ENCODE measurements around the gene MRPL52.
"Not testable (repeated sequence)": the region's sequence is repeated elsewhere in the genome, so short reads cannot be mapped to it uniquely, and the experiment has no call there.

MRPL52 gene

DNA sequence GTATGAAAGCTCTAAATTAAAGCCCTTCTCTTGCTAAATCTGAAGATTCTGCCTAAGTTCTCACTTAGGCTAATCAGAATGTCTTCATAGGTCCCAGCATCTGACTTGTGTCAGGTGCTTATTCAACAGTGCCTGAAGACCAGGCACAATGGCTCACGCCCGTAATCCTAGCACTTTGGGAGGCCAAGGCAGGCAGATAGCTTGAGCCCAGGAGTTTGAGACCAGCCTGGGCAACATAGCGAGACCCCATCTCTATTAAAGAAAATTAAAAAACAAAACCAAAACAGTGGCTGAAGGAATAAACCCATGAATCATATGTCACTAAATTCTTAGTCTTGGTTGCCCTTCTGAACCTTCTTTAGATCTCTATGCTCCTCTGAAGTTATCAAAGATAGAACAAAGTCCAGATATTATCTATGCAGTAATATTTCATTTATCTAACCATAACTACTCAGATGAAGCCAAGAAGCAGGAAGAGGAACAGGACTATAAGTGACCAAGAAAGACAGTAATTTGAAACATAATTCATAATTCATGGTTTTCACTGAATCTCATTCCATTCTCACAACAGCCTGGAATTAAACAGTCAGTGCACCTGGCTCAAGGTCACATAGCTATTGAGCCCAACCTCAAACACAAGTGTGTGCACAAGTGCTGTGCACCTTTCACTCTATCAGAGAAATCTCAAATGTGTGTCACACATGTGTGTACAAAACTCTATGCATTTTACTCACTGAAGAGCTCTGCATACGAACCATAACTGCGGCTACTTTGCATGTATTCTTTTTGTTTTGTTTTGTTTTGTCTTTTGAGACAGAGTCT is 21.1 kb upstream of the MRPL52 start:
- no peak for DNase-seq (ENCODE audit: low read depth in 2 of 2)

DNA sequence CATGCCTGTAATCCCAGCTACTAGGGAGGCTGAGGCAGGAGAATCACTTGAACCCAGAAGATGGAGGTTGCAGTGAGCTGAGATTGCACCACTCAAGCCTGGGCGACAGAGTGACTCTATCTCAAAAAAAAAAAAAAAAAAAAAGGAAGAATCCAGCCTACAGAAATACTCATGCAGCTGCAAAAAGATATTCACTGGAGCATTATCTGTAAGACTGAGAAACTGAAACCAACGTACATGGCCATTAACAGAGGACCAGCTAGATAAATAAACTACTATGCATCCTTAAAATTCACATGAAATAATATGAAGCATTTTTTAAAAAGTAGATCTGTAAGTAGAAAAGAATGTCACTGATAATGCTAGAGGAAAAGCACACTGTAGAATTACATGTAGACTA is 18.0 kb upstream of the MRPL52 start:
- DNase-seq (ENCODE audit: low read depth in 2 of 2), result no peak

DNA sequence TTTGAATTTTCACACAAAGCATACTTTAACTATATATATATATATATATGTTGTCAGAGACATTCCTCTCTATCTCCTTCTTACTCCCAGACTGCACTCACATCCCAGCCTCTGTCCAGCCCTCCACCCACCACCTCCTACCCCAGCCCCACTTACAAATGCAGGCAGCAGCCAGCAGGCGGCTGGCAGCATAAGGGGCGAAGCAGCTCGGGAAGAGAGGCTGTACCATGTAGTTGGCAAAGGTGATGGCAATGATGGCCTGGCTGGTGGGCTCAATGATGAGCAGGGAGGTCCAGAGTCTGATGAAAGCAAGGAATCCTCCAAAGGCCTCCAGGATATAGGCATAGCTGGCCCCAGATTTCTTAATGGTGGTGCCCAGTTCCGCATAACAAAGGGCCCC is 16.9 kb upstream of the MRPL52 start:
- DNase-seq (ENCODE audit: low read depth in 2 of 2), result no peak

DNA sequence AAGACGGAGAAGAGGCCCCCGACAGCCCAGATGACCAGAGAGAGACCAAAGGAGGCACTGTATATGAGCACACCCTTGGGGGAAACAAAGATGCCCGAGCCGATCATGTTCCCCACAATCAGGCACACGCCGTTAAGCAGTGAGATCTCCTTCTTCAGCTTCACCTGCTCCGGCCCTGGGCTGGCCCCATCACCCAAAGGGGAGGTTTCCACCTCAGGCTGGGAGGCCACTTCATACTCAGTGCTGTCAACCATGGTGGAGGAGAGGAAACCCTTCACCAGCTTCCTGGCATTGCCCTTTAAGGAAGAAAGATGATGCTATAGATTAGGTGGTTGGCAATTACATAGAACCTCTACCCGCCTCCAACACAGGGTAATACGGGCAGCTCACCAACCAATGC is 16.5 kb upstream of the MRPL52 start:
- DNase-seq (ENCODE audit: low read depth in 2 of 2), result no peak

DNA sequence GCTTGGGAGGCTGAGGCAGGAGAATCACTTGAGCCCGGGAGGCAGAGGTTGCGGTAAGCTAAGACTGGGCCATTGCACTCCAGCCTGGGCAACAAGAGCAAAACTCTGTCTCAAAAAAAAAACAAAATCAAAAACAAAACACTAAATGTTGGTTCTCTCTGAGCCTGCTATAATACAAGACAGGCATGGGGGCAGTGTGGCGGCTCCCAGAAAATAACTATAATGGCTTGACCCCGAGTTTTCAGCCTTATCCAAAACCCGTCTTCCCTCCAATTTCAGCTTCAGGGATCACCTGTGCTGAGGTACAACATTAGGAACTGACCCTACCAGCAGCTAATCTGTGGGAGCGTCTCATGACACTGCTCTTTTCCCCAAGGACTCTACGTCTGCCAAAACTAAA is 15.3 kb upstream of the MRPL52 start:
- no peak for DNase-seq (ENCODE audit: low read depth in 2 of 2)

DNA sequence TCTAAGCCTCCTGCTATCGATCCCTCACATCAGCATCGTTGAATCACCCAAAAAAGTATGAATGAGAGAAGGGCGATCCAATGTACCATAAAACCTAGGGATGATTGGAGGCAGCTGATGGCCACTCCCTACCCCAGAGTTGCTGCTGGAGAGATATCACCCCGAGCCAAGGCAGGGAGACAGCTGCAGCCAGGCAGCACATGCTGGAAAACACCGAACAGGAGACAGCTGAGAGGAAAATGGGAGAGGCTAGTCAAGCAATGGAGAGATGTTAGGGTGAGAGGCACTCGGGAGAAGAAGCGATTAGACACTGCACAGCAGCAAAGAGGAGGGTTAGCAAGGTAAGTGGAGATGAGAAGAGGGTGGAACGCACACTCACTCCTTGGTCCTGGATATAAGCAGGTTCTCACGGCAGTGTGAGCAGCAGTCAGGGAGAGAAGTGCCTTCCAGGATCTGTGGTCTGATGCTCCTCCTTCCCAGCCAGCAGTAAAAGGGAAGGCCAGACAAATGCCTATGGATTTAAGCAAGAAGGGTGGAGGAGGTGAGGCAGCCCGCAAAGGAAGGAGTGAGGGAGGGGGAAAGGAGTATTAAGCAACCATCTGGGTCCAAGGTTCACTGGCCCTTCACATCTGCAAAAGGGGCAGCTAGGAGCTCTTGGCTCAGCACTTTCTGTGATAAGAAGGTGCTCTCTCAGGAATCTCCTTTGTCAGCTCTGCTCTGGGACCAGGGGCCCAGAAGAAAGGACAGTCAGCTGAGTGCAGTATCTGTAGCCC is 14.6 kb upstream of the MRPL52 start, which contains the start of gene SLC7A7:
TSS of gene SLC7A7 (minus strand) at position 495 of the 773 bp plus-strand sequence. CDS start 2,037 bp downstream, outside the sequence.
- DNase-seq (ENCODE audit: low read depth in 2 of 2), result no peak

DNA sequence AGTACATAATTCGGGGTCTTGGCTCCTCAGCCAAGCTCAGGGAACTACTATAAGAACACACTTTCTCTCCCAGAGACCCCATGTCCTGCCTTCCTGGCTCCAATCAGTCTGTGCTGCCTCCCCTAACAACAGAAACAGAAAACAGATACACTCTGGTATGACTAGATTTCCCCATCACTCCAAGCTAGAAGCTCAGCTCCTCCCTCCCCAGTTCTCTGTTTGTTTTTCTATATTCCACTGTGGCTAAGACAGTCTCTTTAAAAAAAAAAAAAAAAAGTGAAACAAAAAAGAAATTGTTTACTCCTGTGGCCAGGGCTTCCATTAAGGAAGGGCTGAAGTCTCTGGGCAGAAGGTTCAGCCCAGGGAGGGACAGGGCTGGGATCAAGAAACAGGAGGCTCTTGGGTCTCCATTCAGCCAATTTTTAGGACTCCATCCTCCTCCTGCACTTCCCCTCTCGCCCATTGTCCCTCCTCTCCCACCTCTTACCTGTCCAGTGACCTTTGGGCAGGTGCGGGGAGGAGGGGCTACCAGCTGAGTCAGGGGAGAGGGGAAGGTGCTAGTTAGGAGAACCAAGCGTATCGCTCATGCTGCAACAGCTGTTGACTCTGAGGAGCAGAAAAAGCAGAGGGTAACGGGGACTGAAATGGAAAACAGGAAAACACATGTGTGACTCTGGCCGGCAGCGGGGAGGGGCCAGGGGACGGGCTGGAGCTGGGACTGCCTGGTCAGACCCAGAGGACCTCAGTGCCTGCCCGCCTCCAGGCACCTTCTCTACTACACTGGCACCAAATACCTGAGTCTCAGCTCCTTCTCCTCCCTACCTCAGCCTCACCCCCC is 10.3 kb upstream of the MRPL52 start:
- DNase-seq (ENCODE audit: low read depth in 2 of 2), result no peak

DNA sequence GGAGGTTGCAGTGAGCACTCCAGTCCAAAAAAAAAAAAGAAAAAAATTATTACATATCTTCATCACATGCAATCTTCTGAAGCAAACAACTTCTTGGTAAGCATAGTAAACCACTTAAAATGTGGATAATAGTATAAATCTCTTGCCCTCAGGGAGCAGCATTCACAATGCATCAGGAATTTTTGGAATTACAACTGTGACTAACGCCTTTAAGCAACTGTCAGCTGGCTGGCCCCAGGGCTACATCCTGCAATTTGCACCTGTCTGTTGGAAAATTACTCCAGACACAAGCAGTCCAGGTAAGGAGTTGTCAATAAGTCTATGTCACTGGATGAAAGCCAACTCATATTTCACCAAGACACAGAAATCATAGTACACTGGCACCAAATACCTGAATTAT is 9.0 kb upstream of the MRPL52 start:
- no peak for DNase-seq (ENCODE audit: low read depth in 2 of 2)

DNA sequence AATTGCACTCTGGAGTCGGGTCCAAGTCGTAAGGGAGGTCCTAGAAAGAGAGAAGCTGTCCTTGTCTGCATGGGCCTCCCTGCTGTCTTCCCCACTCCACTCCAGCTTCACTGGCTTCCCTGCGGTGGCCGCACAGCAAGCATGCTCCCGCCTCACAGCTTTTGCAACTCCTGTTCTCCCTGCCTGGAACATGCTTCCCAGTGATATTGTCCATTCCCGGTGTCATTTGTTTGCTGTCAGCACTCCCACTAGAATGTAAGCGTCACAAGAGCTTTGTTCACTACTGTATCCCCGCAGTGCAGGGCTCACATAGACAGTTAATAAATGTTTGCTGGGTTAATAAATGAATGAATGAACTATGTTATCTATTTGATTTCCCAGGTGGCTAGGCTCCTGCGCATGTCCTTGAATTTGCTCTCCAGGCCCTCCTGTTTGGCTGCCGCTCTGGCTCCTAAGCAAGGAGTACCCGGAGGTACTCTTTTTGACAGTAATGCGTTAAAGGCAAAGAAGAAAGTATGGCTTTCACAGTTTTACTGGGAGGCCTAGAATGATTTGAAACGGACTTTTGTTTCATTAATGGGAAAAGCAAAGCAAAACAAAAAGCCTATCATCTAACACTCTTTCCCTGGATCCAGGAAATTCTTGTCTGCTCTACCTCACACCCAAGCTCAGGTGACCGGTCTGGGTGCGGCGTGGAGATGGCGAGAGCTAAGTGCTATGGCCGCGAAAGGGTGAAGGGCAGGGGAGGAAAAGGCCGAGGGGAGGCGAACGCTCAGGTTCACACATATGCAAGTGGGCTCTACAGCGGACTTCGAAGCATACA is 8.3 kb upstream of the MRPL52 start:
- DNase-seq (ENCODE audit: low read depth in 2 of 2), result no peak

DNA sequence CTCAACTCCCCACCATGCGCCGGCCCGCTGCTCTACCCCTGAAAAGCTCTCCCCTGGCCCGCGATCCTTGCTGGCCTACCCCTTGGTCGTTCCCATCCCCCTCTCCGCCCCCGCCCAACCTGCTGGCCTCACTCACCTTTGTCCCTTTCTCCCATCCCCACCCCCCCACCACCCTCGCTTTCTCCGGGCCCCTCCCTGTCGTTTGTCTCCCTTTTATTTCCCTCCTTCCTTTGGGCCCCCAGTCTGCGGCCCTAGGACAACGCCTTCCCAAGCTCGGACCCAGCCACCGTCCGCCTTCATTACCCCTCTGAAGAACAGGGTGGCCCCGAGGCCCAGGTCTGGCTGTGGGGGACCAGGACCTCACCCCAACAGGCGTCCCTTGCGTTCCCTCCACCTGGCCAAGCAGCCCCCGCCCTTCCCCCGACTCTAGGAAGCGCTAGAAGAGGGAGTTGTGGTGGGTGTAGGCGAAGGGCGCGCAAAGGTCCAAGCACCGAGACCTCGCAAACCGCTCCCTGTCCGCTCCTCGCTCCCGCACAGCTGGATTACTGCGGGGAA is 7.6 kb upstream of the MRPL52 start:
- DNase-seq (ENCODE audit: low read depth in 2 of 2), result no peak

DNA sequence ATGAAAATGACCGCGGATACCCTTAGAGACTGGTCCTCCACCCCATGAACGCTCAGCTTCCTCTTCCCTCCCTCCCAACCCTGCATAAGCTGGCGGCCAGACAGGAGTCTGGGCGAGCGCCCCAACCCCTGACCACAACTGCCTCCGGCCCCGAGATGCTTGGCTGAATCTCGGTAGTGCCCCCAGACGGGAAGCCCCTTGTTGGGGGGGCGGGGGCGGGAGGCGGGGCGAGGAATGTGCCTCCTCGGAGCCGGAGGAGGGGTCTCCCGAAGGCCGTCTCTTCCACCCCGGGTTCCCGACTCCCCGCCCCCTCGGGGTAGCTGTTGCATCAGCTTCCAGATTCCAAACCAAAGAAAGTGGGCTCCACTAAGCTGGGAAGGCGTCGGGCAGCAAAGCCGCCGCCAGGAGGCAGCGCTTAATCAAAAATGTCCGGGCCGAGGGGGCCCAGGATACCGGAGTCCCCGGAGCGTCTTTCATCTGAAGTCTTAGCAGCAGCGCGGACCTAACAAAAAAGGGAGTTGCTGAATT is 7.1 kb upstream of the MRPL52 start:
- peak; percentile 36 to 60 for DNase-seq (ENCODE audit: low read depth in 2 of 2)

DNA sequence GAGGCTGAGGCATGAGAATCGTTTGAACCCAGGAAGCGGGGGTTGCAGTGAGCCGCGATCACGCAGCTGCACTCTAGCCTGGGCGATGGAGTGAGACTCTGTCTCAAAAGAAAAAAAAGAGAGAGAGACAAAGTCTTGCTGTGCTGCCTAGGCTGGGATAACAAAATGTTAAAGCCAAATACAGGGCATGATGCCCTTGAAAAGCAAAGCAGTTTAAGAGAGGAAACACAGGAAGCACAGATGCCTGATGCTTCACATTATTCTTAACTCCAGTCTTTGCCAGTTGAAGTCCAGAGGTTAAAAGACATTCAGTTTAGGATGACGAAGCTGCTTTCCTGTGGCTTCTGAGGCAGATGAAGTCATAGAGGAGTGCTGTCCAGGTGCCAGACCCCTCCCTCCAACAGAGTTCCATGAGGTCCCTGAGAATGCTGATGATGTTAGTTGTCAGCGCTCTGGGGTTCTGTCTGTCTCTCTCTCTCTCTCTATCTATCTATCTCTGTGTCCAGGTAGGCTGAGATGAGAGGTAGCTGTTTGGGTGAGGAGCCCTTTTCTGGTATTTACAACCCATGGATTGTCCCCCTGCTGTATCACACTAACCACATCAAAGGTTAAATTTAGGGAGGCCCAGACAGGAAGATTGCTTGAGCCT is 4.9 kb upstream of the MRPL52 start:
- no peak for DNase-seq (ENCODE audit: low read depth in 2 of 2)

DNA sequence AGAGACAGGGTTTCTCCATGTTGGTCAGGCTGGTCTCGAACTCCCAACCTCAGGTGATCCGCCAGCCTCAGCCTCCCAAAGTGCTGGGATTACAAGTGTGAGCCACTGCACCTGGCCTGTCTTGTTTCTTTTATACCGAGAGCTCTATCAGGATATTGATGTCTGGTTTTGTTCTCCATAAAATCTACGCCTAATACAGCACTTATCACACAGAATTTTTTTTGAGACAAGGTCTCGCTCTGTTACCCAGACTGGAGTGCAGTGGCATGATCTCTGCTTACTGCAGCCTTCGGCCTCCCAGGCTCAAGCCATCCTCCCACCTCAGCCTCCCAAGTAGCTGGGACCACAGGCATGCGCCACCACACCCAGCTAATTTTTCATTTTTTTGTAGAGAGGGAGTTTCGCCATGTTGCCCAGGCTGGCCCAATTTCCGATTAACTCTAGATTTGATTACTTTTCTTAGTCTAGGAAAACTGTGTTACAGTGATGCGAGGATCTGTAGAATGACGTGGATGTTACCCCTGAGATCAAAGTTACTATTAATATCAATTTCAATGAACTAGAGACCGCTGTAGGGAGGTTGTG is 519 bp upstream of the MRPL52 start:
- DNase-seq (ENCODE audit: low read depth in 2 of 2), result not testable (repeated sequence)

DNA sequence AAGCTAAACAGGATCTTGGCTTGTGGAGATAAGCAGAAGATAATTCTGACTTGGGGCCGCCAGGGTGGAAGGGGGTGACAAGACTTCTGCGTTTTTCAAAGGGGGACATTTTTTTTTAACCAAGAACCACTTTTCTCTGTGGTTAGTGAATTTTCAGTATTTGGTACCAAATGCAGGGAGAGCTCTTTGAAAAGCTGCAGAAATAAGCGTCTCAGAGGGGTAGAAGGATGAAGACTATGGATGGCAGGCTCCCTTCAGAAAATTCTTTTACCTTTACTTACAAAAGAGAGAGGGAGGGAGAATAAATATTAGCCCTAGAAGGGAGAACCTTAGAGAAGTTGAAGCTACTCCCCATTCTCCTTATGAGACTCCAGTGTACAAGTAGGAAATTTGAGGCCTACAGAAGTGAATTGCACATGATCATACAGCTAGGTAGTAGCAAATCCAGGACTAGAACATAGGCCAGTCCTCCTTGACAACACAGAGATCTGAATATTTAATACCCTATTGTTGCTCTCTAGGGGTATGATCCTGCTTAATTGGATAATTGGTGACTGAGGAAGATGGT is 840 bp downstream of the MRPL52 start:
- no peak for DNase-seq (ENCODE audit: low read depth in 2 of 2)

DNA sequence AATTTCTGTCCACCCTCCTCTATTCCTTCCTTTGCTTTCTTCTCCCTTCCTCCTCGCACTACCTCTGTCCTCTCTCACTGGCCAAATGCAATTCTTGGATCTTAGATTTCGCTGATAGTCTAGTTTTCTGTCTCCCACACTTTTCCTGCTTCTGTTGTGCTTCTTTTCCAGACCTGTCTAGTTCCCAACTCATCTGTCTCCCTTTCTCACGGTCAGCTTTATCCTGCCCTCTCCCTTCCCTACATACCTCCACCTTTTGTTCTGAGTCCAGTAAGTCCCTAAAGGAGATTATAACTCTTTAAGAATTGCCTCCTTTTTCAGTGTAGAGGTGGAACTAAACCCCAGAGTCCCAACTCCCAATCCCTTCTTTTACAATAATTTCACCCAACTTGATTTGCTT is 5.8 kb downstream of the MRPL52 start:
- no peak for DNase-seq (ENCODE audit: low read depth in 2 of 2)

DNA sequence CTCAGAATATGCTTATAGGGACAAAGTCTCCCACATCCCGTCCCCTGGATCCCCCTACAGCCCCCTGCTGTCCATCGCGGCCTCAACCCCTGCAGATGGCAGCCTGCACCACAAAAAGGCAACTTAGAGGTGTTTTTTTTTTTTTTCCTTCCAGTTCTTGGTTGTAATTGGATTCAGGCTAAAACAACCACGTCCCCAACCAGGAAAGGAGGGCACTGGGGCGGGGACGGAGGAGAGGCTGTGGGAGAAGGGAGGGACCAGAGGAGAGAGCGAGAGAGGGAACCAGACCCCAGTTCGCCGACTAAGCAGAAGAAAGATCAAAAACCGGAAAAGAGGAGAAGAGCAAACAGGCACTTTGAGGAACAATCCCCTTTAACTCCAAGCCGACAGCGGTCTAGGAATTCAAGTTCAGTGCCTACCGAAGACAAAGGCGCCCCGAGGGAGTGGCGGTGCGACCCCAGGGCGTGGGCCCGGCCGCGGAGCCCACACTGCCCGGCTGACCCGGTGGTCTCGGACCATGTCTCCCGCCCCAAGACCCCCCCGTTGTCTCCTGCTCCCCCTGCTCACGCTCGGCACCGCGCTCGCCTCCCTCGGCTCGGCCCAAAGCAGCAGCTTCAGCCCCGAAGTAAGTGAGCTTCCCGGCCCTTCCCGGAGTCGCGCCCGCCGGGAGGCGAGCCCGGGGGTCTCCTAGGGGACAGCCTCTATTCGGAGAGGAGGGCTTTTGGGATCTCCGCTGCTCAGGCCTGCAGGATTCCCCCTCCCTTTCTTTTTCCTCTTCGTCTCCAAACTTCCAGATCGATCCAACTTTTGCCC is 6.8 kb downstream of the MRPL52 start, which contains the start of gene MMP14:
TSS of gene MMP14 (plus strand) at position 285 of the 813 bp plus-strand sequence. CDS start at position 518, 233 bp downstream.
- DNase-seq (ENCODE audit: low read depth in 2 of 2), result no peak

DNA sequence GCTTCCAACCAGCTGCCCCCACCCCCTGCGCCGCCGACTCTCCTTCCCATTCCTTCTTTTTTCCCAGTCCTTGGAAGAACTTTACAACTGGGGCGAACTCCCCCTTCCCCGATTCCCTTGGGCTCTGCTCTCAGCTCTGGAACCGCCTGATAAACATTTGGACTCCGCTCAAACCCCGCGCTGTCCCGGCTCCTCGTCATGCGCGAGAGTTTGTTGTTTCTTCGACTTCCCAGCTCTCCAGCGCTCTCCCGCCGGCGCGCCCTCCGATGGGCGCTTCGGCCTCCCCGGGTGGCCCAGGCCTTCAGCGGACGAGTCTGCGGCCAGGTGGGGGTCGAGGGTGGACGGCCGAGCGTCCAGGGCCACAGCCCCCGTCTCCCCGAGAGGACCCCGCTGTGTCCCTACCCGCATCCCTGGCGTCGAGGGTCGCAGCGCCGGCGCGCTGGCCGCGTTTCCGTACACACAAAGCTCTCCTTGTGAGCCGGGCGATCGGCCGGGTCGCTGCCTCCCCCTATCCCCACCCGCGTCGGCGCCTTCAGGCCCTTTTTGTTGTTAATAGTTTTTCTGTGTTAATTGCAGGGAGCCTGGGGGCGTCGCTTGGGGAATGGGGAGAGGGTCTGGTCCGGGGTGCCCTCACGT is 7.5 kb downstream of the MRPL52 start:
- no peak for DNase-seq (ENCODE audit: low read depth in 2 of 2)

Measured in stimulated activated CD4-positive, alpha-beta T cell treated with anti-CD3 and anti-CD28 coated beads, Interleukin-15, amount 100 ng/mL, for 48 hours (primary cell).